GM18508 (cell line): ENCODE measurements around the gene RPL18.
A peak's percentile ranks its signal among the peaks of the same experiment; 100 is the strongest.
"Not testable (repeated sequence)": the region's sequence is repeated elsewhere in the genome, so short reads cannot be mapped to it uniquely, and the experiment has no call there.

Source experiments
- ATAC-seq: cut with Tn5 transposase; IDR thresholded peaks from one replicate; pipeline ENCODE4 v1.9.1; 2021; ENCODE audit warnings: moderate number of reproducible peaks; ENCODE audit not compliant: insufficient read depth, unreplicated experiment

RPL18 gene

DNA sequence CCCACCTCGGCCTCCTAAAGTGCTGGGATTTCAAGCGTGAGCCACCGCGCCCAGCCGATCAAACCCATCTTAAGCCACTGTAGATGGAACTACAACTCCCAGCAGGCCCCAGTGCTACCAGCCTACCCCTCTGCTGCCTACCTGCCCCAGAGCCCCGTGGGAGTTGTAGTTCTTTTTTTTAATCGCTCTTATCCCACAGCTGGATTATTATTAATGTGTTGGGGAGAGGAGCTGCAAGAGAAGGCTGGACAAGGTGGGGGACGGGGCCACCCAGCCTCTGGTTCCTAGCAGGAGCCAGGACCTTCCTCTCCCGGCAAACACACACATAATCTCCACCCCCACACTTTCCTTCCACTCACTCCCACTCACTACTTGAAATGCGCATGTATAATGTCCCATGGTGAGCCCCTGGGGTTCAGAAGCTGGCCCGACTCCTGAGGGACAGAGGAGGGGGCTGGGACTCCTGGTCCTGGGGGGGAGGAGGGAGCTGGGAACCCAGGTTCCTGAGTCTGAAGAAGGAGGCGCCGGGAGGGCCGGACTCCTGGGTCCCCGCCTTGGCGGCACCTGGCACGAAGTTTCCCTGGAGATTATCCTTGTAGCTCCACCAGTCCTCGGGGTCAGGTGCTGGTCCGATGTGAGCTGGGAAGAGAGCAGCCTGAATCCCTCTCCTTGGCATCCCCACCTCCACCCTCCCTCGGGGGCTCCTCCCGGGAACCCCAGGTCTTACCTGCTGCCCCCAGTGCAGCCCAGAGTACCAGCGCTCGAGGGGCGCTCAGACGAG is 26.1 kb upstream of the RPL18 start:
- ATAC-seq, result no peak

DNA sequence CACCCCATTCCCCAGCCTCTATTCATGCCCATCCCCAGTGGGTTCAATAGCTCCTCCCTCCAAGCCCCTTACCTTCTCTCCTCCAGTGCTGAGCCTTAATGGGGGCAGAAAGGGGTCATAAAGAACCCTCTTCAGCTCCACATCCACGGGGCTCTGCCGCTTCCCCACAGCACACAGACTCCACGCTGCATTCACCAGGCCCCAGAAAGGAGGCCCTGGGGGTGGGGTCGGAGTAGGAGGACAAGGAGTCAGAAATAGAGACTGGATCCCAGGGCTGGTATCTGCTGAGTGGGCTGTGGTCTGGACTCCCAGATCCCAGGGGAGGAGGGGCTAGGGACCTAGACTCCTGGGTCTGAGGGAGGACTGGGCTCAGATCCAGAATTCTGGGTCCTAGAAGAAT is 25.4 kb upstream of the RPL18 start:
- no peak for ATAC-seq

DNA sequence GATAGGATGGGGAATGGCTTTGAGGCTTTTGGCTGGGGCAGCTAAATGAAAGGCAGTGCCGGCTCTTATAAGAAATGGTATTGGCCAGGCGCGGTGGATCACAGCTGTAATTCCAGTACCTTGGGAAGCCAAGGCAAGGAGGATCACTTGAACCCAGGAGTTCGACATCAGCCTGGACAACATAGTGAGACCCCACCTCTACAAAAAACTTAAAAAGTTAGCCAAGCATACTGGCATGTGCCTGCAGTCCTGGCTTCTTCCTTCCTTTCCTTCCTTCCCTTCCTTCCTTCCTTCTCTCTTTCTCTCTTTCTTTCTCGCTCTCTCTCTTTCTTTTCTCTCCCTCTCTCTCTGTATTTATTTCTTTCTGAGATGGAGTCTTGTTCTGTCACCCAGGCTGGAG is 23.9 kb upstream of the RPL18 start:
- ATAC-seq, result no peak

GRCh38 chr19:48641850-48642249 is 22.9 kb upstream of the RPL18 start:
- ATAC-seq, result no peak

DNA sequence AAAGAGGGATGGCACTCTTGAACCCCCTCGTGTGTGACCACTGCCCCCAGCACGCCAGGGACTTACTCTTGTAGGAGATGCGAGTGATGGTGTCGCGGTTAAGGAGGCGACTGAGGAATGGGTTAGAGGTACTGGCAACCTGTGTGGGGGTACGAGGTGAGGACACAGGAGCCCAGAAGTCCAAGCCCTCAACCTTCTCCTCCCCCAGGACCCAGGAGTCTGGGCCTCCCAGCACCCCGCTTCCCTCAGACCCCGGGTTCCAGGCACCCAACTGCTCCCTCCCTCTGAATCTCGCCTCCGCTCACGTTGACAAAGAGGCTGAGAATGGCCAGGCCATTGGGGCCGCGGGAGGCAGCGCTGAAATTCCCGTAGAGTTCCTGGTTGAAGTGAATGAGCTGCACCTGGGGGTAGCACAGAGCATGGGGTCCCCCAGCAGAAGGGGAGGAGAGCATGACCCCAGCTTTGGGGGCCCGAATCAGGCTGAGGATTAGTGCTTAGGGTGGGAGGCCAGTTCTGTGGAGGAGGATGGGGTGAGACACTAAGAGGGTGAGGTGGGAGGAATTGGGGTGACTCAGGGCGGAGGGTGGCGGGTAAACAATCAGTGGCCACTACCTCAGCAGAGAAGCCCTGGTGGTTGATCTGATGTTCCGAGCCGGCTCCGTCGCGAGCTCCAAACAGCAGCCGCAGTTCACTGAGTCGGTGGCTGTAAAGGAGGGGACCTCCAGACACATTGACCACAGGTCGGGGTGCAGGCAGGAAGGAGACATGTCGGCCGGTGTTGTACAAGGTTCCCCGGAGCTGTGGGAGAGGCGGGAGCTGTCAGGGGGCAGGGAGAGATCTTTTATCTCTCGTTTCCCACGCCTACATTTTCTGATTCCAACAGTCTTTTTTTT is 20.8 kb upstream of the RPL18 start:
- ATAC-seq, result no peak

GRCh38 chr19:48638831-48639381 is 19.9 kb upstream of the RPL18 start:
- no peak for ATAC-seq

DNA sequence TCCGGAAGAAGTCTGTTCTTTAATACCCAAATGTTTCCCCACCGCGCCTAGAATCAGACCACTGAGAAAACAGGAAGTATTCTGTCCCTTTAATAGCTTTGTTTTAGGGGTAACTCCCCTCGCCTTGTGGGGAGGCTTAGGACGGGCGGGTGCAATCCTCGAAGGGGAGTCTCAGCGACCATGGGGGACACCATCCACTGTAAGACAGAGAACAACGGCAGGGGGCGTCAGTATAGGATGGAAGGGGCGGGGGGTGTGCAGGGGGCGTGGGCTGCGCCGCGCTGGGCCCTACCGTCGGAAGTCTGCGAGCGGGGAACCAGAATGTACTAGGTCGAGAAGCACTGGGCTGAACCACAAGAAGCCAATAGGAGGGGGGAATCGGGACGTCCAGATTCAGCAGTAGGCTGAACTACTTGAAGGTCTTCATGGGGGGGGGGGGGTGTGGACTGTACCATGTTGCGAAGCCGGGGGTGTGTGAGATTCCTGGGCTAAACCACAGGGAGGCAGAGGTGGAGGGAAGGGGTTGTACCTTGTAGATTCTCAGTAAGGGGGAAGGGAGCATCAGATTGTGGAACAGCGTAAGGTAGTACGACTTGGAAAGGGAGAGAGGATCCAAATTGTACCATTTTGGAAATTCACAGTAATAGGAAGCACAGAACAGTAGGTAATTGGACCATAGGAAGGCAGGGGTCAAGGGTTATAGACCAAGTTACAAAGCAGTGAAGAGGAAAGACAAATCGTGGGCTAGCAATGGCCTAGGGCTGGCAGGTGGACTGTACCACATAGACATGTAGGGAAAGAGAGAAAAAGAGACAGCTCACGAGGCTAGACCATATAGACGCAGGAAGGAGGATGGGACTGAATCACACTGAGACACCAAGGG is 19.2 kb upstream of the RPL18 start:
- peak; percentile 17 for ATAC-seq

DNA sequence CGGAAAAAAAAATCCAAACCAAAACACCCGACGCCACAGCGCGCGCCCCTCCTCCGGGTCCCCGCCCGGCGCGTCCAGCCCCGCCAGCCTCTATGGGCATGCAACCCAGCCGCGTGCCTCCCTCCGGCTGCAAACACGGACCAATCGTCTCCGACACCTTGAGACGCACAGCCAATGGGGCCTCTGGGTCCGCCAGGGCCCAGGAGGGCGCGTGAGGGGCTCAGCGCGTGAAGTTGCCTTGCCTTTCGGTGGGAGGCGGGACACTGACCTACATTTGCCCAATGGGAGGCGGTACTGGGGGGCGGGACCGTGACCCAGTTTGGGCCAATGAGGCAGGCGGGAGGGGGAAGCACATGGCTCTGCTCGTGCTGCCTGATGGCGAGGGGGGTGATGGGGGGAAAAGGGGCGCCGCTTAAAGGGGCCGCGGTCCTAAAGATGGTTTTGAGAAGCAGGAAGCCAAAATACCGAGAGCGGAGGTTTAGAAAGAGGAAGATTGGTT is 18.5 kb upstream of the RPL18 start:
- peak; percentile 38 for ATAC-seq

GRCh38 chr19:48636859-48637448 is 18.0 kb upstream of the RPL18 start, which contains the start of gene DBP:
TSS of gene DBP (minus strand) at chr19:48637379. CDS start at chr19:48636994, 385 bp downstream.
- ATAC-seq, result no peak

DNA sequence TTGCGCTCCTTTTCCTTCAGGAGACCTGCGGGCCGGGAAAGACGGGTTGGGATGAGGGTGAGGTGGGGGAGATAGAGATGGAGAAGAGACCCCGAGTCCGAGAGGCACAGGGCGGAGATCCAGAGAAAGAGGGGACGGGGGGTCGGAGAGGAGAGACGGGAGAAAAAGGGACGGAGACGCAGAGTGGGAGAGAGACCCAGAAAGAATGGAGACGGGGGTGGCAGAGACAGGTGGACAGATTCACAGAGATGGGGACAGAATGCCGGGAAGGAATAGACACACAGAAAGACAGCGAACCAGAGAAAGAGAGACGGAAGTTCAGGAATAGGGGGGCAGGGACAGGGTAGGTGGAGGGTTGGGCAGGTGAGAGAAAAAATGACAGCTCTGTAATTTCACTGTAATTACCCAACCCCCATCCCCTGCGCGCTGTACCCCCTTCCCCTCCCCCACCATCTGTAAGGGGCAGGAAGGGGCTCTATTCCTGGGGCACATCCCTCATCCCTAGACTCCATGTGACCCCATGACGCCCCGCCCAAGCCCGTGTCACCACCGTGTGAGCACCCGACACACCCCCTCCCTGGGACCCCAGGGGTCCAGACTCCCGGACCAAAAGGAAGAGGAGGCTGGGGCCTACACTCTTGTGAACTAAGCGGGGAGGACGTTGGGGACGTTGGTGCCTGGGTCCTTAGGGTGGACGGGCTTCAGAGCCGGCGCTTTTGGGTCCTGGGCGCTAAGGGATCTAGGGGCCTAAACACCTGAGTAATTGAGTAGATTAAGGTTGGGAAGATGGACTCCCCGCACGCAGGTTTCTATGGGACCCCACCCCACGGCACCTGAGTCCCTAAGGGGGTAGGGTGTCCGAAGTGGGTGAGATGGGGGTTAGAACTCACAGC is 17.2 kb upstream of the RPL18 start:
- ATAC-seq, result no peak

GRCh38 chr19:48635263-48635965 is 16.4 kb upstream of the RPL18 start:
- no peak for ATAC-seq

DNA sequence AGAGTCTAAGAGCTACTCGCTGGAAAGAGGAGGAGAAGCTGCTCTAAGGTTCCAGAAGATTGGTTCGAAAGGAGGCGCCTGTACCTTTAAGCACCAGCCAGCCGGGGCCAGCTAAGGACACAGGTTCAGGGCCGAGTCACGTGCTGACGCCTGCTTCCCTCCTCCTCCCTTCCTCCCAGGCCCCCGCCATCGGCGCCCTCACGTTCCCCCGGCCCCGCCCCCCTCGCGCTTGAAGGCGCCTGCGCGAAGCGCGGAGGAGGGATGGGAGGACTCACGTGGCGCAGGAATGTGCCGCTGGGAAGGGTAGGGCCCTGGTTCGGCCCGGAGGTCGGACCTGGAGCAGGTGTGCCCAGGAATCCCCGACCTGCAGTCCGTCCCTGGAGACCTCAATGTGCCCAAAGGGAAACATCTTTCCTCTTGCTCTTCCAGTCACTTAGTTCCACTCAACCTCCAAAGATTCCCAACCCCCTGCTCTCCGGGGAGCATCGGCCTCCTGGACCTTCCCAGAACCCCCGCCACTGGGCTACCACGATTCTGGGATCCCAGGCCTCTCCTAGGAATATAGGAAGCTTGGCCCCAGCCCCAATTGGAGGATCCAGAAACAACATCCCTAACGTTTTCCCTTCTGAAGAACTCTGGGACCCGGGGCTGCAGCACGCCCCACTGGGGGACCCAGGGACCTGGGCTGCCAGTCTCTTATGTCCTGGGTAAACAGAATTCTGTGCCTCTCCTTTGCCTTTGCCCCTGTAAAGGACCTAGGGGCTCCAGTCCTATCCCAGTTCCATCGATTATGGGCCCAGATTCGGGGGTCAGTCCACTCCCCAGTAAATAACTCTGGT is 15.7 kb upstream of the RPL18 start:
- no peak for ATAC-seq

GRCh38 chr19:48634036-48634342 is 15.0 kb upstream of the RPL18 start:
- ATAC-seq, result no peak

DNA sequence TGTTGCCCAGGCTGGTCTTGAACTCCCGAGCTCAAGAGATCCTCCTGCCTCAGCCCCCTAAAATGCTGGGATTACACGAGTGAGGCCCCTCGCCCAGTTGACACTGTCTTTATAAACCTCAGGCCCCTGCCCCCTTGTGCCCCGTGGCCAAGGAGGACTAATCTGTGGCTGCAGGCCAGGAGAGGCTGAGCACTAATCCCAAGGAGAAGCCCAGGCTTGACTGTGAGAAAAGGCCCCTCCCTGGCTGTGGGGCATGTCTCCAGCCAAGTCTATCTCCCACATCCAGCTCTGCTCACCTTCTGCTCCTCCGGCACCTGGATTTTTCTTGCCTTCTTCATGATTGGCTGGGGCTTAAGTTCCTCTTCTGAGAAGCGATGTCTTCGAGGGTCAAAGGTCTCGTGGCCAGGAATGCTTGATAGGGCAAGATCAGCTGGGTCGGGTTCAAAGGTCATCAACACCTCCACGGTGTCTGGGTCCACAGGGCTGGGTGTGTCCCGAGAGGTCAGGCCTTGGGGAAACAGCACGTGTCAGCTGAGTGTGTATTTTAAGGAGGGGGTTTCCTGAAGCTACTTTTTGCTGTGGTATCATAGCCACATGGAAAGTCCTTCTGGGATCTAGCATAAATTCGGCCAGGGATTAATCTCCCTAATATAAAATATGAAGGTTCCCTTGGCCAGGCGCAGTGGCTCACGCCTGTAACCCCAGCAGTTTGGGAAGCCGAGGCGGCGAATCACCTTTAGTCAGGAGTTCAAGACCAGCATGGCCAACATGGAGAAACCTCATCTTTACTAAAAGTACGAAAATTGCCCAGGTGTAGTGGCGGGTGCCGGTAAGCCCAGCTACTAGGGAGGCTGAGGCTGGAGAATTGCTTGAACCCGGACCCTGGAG is 14.4 kb upstream of the RPL18 start:
- no peak for ATAC-seq

GRCh38 chr19:48632692-48633147 is 13.7 kb upstream of the RPL18 start:
- ATAC-seq, result no peak

DNA sequence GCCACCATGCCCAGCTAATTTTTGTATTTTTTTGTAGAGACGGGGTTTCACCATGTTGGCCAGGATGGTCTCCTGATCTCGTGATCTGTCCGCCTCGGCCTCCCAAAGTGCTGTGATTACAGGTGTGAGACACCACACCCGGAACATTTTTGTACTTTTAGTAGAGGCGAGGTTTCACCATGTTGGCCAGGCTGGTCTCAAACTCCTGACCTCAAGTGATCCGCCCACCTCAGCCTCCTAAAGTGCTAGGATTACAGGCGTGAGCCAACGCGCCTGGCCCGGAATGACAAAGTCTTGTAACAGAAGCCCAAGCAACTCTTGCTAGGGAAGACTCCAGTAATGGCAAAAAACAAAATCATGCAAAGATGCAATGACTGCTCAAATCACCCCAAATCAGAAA is 13.3 kb upstream of the RPL18 start:
- ATAC-seq, result not testable (repeated sequence)
